ENCODE data around the gene PSMB5.

DNA sequence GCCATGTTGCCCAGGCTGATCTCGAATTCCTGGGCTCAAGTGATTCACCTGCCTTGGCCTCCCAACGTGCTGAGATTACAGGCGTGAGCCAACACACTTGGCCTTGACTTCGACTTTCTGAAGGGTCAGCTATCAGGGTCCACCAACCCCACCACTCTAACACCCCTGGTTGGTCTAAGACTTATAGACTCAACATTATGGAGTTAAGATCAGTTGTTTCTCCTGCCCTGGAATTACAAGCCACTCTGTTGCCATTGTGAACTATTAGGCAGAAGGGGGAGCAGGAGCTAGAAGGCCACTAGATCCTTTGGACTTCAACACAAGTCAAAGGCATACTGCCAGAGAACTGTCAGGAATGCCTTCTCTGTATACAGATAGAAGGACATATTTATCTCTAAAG is 5.4 kb upstream of the PSMB5 start:
- TF ChIP-seq, protein P1, sequence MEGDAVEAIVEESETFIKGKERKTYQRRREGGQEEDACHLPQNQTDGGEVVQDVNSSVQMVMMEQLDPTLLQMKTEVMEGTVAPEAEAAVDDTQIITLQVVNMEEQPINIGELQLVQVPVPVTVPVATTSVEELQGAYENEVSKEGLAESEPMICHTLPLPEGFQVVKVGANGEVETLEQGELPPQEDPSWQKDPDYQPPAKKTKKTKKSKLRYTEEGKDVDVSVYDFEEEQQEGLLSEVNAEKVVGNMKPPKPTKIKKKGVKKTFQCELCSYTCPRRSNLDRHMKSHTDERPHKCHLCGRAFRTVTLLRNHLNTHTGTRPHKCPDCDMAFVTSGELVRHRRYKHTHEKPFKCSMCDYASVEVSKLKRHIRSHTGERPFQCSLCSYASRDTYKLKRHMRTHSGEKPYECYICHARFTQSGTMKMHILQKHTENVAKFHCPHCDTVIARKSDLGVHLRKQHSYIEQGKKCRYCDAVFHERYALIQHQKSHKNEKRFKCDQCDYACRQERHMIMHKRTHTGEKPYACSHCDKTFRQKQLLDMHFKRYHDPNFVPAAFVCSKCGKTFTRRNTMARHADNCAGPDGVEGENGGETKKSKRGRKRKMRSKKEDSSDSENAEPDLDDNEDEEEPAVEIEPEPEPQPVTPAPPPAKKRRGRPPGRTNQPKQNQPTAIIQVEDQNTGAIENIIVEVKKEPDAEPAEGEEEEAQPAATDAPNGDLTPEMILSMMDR (IDR thresholded peaks at IDR 0.05 in 4 of 5, conservative IDR thresholded peaks at IDR 0.05 in 1 of 5): no peak
- no peak for TF ChIP-seq POLR2A (IDR thresholded peaks at IDR 0.05)

Data from gastrocnemius medialis (tissue), 4 donors.